ENCODE measurements around the gene HLA-C.

DNA sequence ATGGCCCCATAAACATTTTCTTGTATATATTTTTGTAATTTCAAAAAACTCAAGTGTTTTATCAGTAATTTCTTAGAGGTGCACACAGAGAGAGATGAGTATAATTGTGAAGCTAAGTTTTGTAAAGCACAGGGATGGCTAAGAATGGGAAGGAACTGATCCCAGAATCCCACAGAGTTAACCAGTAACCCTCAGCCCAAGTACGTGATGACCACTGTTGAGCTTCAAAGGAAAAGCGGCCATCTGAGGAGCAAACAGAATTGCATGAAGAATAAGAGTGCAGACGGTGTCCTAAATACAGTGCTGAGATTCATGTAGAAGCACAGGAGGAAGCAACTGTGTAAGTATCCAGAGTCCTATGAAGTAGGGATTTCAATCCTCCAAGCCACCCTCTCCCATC is 28.1 kb upstream of the HLA-C start:
- TF ChIP-seq RCOR1 (IDR thresholded peaks at IDR 0.05; ENCODE audit: low read length): no peak
- TF ChIP-seq RFX5 (IDR thresholded peaks at IDR 0.05; ENCODE audit: low read length): no peak

Measured in SK-N-SH (cell line).